Choroid plexus epithelial cell (primary cell): ENCODE measurements around the gene SLC24A3.

Experiments used
- DNase-seq: peaks from one replicate; pipeline ENCODE4 v3.0.0-alpha.2; 2010; ENCODE audit warnings: low read depth
- H3K4me3 ChIP-seq: 2 replicates; pipeline ENCODE4 v1.5.1; 2011; ENCODE audit warnings: low read depth, mild to moderate bottlenecking, control low read depth, low read length, moderate library complexity
- CTCF ChIP-seq: conservative IDR thresholded peaks from 2 replicates; pipeline ENCODE4 v1.5.1; 2011; ENCODE audit warnings: low read depth, mild to moderate bottlenecking, control low read depth, inconsistent platforms, low read length, moderate library complexity

Gene SLC24A3

GRCh38 chr20:19275630-19276071, 63.2 kb downstream of the SLC24A3 start:
- no peak overlapping the region for H3K4me3 ChIP-seq
- DNase-seq, result peak; percentile 88
- TF ChIP-seq CTCF, result no peak

GRCh38 chr20:19277381-19277780, 64.9 kb downstream of the SLC24A3 start:
- TF ChIP-seq CTCF, result no peak
- DNase-seq, result peak; percentile 63
- no peak overlapping the region for H3K4me3 ChIP-seq

- H3K4me3 ChIP-seq, result no peak overlapping the region
- no peak for TF ChIP-seq CTCF
- DNase-seq, result no peak
Observed at GRCh38 chr20:19283490-19284025, 71.1 kb downstream of the SLC24A3 start.

- no peak overlapping the region for H3K4me3 ChIP-seq
- DNase-seq, result no peak
- TF ChIP-seq CTCF, result no peak
Observed at GRCh38 chr20:19284400-19285178, 72.1 kb downstream of the SLC24A3 start.

- TF ChIP-seq CTCF, result no peak
- peak; percentile 37 for DNase-seq
- no peak overlapping the region for H3K4me3 ChIP-seq
Observed at GRCh38 chr20:19285436-19285835, 73.0 kb downstream of the SLC24A3 start.

- H3K4me3 ChIP-seq, result no peak overlapping the region
- TF ChIP-seq CTCF, result no peak
- peak; percentile 49 for DNase-seq
Observed at GRCh38 chr20:19288061-19288460, 75.6 kb downstream of the SLC24A3 start.

GRCh38 chr20:19288636-19289035, 76.2 kb downstream of the SLC24A3 start:
- no peak for TF ChIP-seq CTCF
- peak; percentile 27 for DNase-seq
- H3K4me3 ChIP-seq, result no peak overlapping the region
